IMR-90 (cell line): Measurements from ENCODE around the gene KLK6. TPM values are rescaled to one million over a fixed set of nuclear protein-coding genes. Genes with fewer than 3 reads are reported as not detected.
A peak's percentile ranks its signal among the peaks of the same experiment; 100 is the strongest.

ENCODE experiments used
- ATAC-seq: fragments of 200-7000 bp; cut with Tn5 transposase; 2 replicates; pipeline ENCODE4 v1.9.1; 2020; ENCODE audit warnings: low read depth, mild to moderate bottlenecking, moderate library complexity
- BruUV-seq: library from RNA; stranded (reverse); fragments of 400-500 nt; replicated peaks from 2 replicates; lab custom pipeline; 2021; lab: Mats Ljungman, UMichigan
- CTCF ChIA-PET: fragments of 300-600 bp; formaldehyde crosslinking; extraction: SDS; loops from one replicate; lab custom pipeline; 2021; ENCODE audit warnings: antibody characterized with exemption; lab: Yijun Ruan, JAX
- POLR2A ChIA-PET: fragments of 300-600 bp; sonication (Branson Sonifier 250); formaldehyde crosslinking; loops from one replicate; lab custom pipeline; 2022; ENCODE audit warnings: antibody characterized with exemption; ENCODE audit not compliant: unreplicated experiment; lab: Charles Lee
- DNase-seq: peaks from one replicate; pipeline ENCODE4 v3.0.0; 2013
- H2AFZ ChIP-seq: replicated peaks from 2 replicates; pipeline ENCODE3; 2013; ENCODE audit warnings: low read length, mild to moderate bottlenecking; ENCODE audit not compliant: poor library complexity
- H2AK5ac ChIP-seq: 2 replicates; pipeline ENCODE4 v1.6.1; 2013; ENCODE audit warnings: low read depth, low read length, inconsistent platforms
- H2AK9ac ChIP-seq: replicated peaks from 2 replicates; pipeline ENCODE3; 2013; ENCODE audit warnings: mild to moderate bottlenecking, low read depth, low read length, moderate library complexity; ENCODE audit not compliant: poor library complexity
- H2BK120ac ChIP-seq: 2 replicates; pipeline ENCODE4 v1.6.1; 2013; ENCODE audit warnings: low read depth, low read length, inconsistent platforms
- H2BK15ac ChIP-seq: 3 replicates; pipeline ENCODE4 v1.6.1; 2013; ENCODE audit warnings: low read depth, low read length, inconsistent platforms
- H2BK20ac ChIP-seq: 2 replicates; pipeline ENCODE4 v1.6.1; 2013; ENCODE audit warnings: low read depth, mild to moderate bottlenecking, inconsistent platforms, low read length, moderate library complexity
- H2BK5ac ChIP-seq: 2 replicates; pipeline ENCODE4 v1.6.1; 2013; ENCODE audit warnings: mild to moderate bottlenecking, low read depth, low read length, inconsistent platforms; ENCODE audit not compliant: poor library complexity, severe bottlenecking
- H3K14ac ChIP-seq: replicated peaks from 2 replicates; pipeline ENCODE4 v1.6.1; 2013; ENCODE audit warnings: low read depth, low read length, inconsistent platforms
- H3K18ac ChIP-seq: 2 replicates; pipeline ENCODE4 v1.6.1; 2013; ENCODE audit warnings: low read depth, low read length, control low read depth
- H3K23ac ChIP-seq: 2 replicates; pipeline ENCODE4 v1.6.1; 2013; ENCODE audit warnings: low read depth, low read length, inconsistent platforms
- H3K27ac ChIP-seq: 2 replicates; pipeline ENCODE4 v1.5.1; 2013; ENCODE audit warnings: mild to moderate bottlenecking, control low read depth, low read length; ENCODE audit not compliant: insufficient read depth
- H3K27me3 ChIP-seq: 2 replicates; pipeline ENCODE4 v1.6.1; 2013; ENCODE audit warnings: low read length; ENCODE audit not compliant: control insufficient read depth, insufficient read depth
- H3K36me3 ChIP-seq: 2 replicates; pipeline ENCODE4 v1.6.1; 2013; ENCODE audit warnings: low read length, mixed read lengths; ENCODE audit not compliant: control insufficient read depth, insufficient read depth
- H3K4ac ChIP-seq: 2 replicates; pipeline ENCODE4 v1.6.1; 2013; ENCODE audit warnings: low read depth, low read length, inconsistent platforms
- H3K4me1 ChIP-seq: 2 replicates; pipeline ENCODE4 v1.6.1; 2013; ENCODE audit warnings: low read length, mixed read lengths; ENCODE audit not compliant: control insufficient read depth, insufficient read depth
- H3K4me2 ChIP-seq: 2 replicates; pipeline ENCODE4 v1.6.1; 2013; ENCODE audit warnings: low read depth, mild to moderate bottlenecking, control low read depth, low read length, moderate library complexity
- H3K4me3 ChIP-seq: 2 replicates; pipeline ENCODE4 v1.5.1; 2013; ENCODE audit warnings: low read depth, mild to moderate bottlenecking, control low read depth, low read length, moderate library complexity; ENCODE audit not compliant: insufficient read depth
- H3K56ac ChIP-seq: 2 replicates; pipeline ENCODE4 v1.6.1; 2013; ENCODE audit warnings: low read length, inconsistent platforms; ENCODE audit not compliant: insufficient read depth; ENCODE audit errors: extremely low read depth
- H3K79me1 ChIP-seq, 2 experiments: 2 replicates each; pipeline ENCODE4 v1.6.1; 2013; ENCODE audit warnings: low read length in 2 of 2, inconsistent platforms in 1 of 2, low read depth in 1 of 2
- H3K9ac ChIP-seq: 2 replicates; pipeline ENCODE4 v1.6.1; 2013; ENCODE audit warnings: low read depth, low read length, control low read depth
- H3K9me1 ChIP-seq: 2 replicates; pipeline ENCODE4 v1.6.1; 2013; ENCODE audit warnings: low read length, inconsistent platforms; ENCODE audit not compliant: insufficient read depth
- H3K9me3 ChIP-seq: 2 replicates; pipeline ENCODE4 v1.6.1; 2013; ENCODE audit warnings: low read length; ENCODE audit not compliant: control insufficient read depth, insufficient read depth
- H4K20me1 ChIP-seq: 2 replicates; pipeline ENCODE4 v1.6.1; 2013; ENCODE audit warnings: low read length, inconsistent platforms; ENCODE audit not compliant: insufficient read depth
- H4K5ac ChIP-seq: 2 replicates; pipeline ENCODE4 v1.6.1; 2013; ENCODE audit warnings: mild to moderate bottlenecking, low read depth, low read length, control low read depth
- H4K8ac ChIP-seq, 2 experiments: 2 replicates each; pipeline ENCODE4 v1.6.1; 2013; ENCODE audit warnings: low read depth in 2 of 2, low read length in 2 of 2, control low read depth in 1 of 2, inconsistent platforms in 1 of 2
- H4K91ac ChIP-seq: 2 replicates; pipeline ENCODE4 v1.6.1; 2013; ENCODE audit warnings: low read depth, low read length, inconsistent platforms; ENCODE audit not compliant: insufficient read depth
- CHD1 ChIP-seq: IDR thresholded peaks from 2 replicates; pipeline ENCODE4 v1.6.1; 2012; ENCODE audit warnings: low read depth, low read length, improper control_type of control experiment
- CTCF ChIP-seq: conservative IDR thresholded peaks from 2 replicates; pipeline ENCODE4 v1.5.1; 2012; ENCODE audit warnings: mild to moderate bottlenecking, low read depth, low read length, improper control_type of control experiment
- FOS ChIP-seq: fragments of 150-350 bp; IDR thresholded peaks from 2 replicates; pipeline ENCODE4 v1.6.1; 2016; ENCODE audit warnings: low read depth, low read length
- MAFK ChIP-seq: IDR thresholded peaks from 2 replicates; pipeline ENCODE4 v1.6.1; 2012; ENCODE audit warnings: low read depth, low read length, improper control_type of control experiment
- MAZ ChIP-seq: IDR thresholded peaks from 2 replicates; pipeline ENCODE4 v1.6.1; 2012; ENCODE audit warnings: low read depth, mild to moderate bottlenecking, low read length, improper control_type of control experiment, moderate library complexity, borderline replicate concordance
- MXI1 ChIP-seq: IDR thresholded peaks from 2 replicates; pipeline ENCODE4 v1.6.1; 2012; ENCODE audit warnings: low read depth, mild to moderate bottlenecking, low read length, moderate library complexity, borderline replicate concordance
- NFE2L2 ChIP-seq: fragments of 150-350 bp; IDR thresholded peaks from 2 replicates; pipeline ENCODE4 v1.6.1; 2016; ENCODE audit warnings: low read depth, mild to moderate bottlenecking, low read length
- RAD21 ChIP-seq: IDR thresholded peaks from 2 replicates; pipeline ENCODE4 v1.6.1; 2012; ENCODE audit warnings: low read length, improper control_type of control experiment
- RCOR1 ChIP-seq: IDR thresholded peaks from 2 replicates; pipeline ENCODE4 v1.6.1; 2012; ENCODE audit warnings: mild to moderate bottlenecking, low read length, improper control_type of control experiment; ENCODE audit not compliant: insufficient replicate concordance
- RFX5 ChIP-seq: IDR thresholded peaks from 2 replicates; pipeline ENCODE4 v1.8.0; 2012; ENCODE audit warnings: low read depth, mild to moderate bottlenecking, low read length, moderate library complexity
- SMC3 ChIP-seq: fragments of 150-350 bp; IDR thresholded peaks from 2 replicates; pipeline ENCODE4 v1.6.1; 2016; ENCODE audit warnings: low read depth, mild to moderate bottlenecking, antibody characterized with exemption, low read length, moderate library complexity
- WGBS, 2 experiments: methylation state at CpG; one replicate each; pipeline versions ENCODE4 v1.1.5 to v1.1.7; 2013; ENCODE audit warnings: missing lambda C conversion rate in 2 of 2; ENCODE audit not compliant: insufficient read length in 1 of 2; ENCODE audit errors: extremely low coverage in 2 of 2; 5-methylcytosine and 5-hydroxymethylcytosine counted together
- dilution Hi-C: fragments of 300-500 bp; cut with HindIII; formaldehyde crosslinking; loops from one replicate; pipeline ENCODE4 v1.14.3; 2018; ENCODE audit warnings: low sequenced_read_pairs; ENCODE audit not compliant: unreplicated experiment
- in situ Hi-C: fragments of 300-500 bp; cut with MboI; formaldehyde crosslinking; loops from 3 replicates; pipeline ENCODE4 v1.14.3; 2019; ENCODE audit warnings: low sequenced_read_pairs, inconsistent platforms, mixed read lengths
- intact Hi-C: fragments of 100-400 bp; cut with micrococcal nuclease; formaldehyde crosslinking; loops from 2 replicates; pipeline ENCODE4 v1.10.0; 2022
- polyA plus RNA-seq, 3 experiments: library from polyadenylated mRNA; depleted of rRNA; stranded (reverse); fragments of >200 nt; gene quantifications; 2 replicates each; pipeline ENCODE4 v1.2.3, GENCODE V29; 2012; ENCODE audit warnings: low replicate concordance in 1 of 3
- total RNA-seq: library from RNA; depleted of rRNA; stranded (reverse); fragments of >200 nt; gene quantifications from 2 replicates; pipeline ENCODE4 v1.2.3, GENCODE V29; 2012

The KLK6 gene
- total and polyA plus RNA-seq, 2 of the 4 experiments (the other 2 are of a cell fraction), result not detected

- Histone ChIP-seq H3K18ac (no peak overlapping the region), H2AFZ (peak overlapping the region; percentile 77), H3K4me2 (no peak overlapping the region), H2AK9ac (peak overlapping the region; percentile 3), H3K4ac (no peak overlapping the region), H2AK5ac (no peak overlapping the region), H2BK5ac (no peak overlapping the region), H3K23ac (no peak overlapping the region), H4K8ac (no peak overlapping the region), H2BK20ac (no peak overlapping the region), H3K36me3 (no peaks in the 10 kb centered on the region), H3K14ac (no peak overlapping the region), H3K9me1 (no peaks in the 10 kb centered on the region), H3K79me1 (no peaks in the 10 kb centered on the region), H3K27ac (no peak overlapping the region), H3K4me1 (no peaks in the 10 kb centered on the region), H3K9ac (no peak overlapping the region), H3K4me3 (no peak overlapping the region), H3K9me3 (no peaks in the 10 kb centered on the region), H4K91ac (no peak overlapping the region), H3K27me3 (no peaks in the 10 kb centered on the region; the same call in 1 of the 2 replicates), H2BK15ac (no peak overlapping the region), H2BK120ac (no peak overlapping the region), H3K56ac (no peak overlapping the region), H4K20me1 (no peaks in the 10 kb centered on the region), H4K5ac (no peak overlapping the region)
- BruUV-seq, result no TSS peak
- WGBS, 2 experiments, result 72% methylated on average over 3 of the region's 21 CpGs; no CpG with 5 or more reads in 1 of the 2 experiments
- intact Hi-C loops (loop anchor here (1.0 to 10.0 kb wide), 6 partner anchors 16 to 565 kb away; partner anchors contain the start of gene CLEC11A), in situ Hi-C loops (loop anchor here (10.0 kb wide), 1 partner anchor 558 kb away; the partner anchor contains the start of gene NAPSA), dilution Hi-C loops (no loop called here)
- POLR2A ChIA-PET, result no interaction called here
- DNase-seq, result peak; percentile 67
- TF ChIP-seq FOS, result no peak
- TF ChIP-seq CHD1, result no peak
- peak; percentile 89 for TF ChIP-seq RAD21
- no peak for TF ChIP-seq RFX5
- no peak for TF ChIP-seq MAZ
- peak; percentile 60 for TF ChIP-seq SMC3
- TF ChIP-seq MXI1, result no peak
- peak; percentile 82 for TF ChIP-seq CTCF
- TF ChIP-seq NFE2L2, result no peak
- TF ChIP-seq MAFK, result no peak
- no peak for TF ChIP-seq RCOR1
- CTCF ChIA-PET, result interaction anchor here (0.6 to 1.6 kb wide), 7 partner anchors 10 to 554 kb away, joined by 3 to 8 read pairs (median 3); partner anchors contain the start of gene KLK4
- ATAC-seq, result peak; percentile 98
Observed at GRCh38 chr19:50922317-50922853, 47.0 kb downstream of the KLK6 start.
